ENCODE data around the gene TRPM6. TPM values are rescaled to one million over a fixed set of nuclear protein-coding genes. Genes with fewer than 3 reads are reported as not detected.
"Not testable (repeated sequence)": the region's sequence is repeated elsewhere in the genome, so short reads cannot be mapped to it uniquely, and the experiment has no call there.

Gene TRPM6
- total RNA-seq, 1 donor from 2014 or later: 0.21 TPM

- Histone ChIP-seq H3K4me3 (ENCODE audit: low read depth, low read length) (no peak overlapping the region), H3K36me3 (ENCODE audit: control insufficient read depth, insufficient read depth, low read length) (no peaks in the 10 kb centered on the region), H3K27me3 (ENCODE audit: control insufficient read depth, insufficient read depth, low read length) (no peaks in the 10 kb centered on the region)
- no peak for DNase-seq (ENCODE audit: low read depth)
- TF ChIP-seq, protein P1, sequence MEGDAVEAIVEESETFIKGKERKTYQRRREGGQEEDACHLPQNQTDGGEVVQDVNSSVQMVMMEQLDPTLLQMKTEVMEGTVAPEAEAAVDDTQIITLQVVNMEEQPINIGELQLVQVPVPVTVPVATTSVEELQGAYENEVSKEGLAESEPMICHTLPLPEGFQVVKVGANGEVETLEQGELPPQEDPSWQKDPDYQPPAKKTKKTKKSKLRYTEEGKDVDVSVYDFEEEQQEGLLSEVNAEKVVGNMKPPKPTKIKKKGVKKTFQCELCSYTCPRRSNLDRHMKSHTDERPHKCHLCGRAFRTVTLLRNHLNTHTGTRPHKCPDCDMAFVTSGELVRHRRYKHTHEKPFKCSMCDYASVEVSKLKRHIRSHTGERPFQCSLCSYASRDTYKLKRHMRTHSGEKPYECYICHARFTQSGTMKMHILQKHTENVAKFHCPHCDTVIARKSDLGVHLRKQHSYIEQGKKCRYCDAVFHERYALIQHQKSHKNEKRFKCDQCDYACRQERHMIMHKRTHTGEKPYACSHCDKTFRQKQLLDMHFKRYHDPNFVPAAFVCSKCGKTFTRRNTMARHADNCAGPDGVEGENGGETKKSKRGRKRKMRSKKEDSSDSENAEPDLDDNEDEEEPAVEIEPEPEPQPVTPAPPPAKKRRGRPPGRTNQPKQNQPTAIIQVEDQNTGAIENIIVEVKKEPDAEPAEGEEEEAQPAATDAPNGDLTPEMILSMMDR (IDR thresholded peaks at IDR 0.05; ENCODE audit: insufficient read depth, low read length, poor library complexity, severe bottlenecking): no peak
Measured at GRCh38 chr9:74861773-74862474, 25.8 kb downstream of the TRPM6 start.

DNA sequence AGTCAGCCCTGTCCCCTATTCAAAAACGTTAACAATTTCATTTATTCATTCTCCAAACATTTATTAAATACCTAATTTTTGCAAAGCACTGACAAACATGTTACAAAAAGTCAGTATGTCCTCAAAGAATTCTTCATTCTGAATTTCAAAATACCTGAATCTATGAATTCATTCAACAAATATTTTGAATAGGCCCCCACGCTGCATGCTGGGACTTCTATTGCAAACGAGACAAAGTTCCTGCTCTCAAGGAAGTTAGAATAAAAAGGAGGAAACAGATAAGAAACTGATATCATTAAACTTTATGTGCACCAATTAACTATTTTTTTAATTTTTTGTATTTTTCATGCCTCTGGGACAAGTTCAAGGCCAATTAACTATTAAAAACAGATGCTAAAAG is 26.6 kb downstream of the TRPM6 start:
- no peak overlapping the region for H3K4me3 ChIP-seq (ENCODE audit: low read depth, low read length)
- no peak for DNase-seq (ENCODE audit: low read depth)
- TF ChIP-seq, protein P1 (IDR thresholded peaks at IDR 0.05; ENCODE audit: insufficient read depth, low read length, poor library complexity, severe bottlenecking): no peak
- no peaks in the 10 kb centered on the region for H3K27me3 ChIP-seq (ENCODE audit: control insufficient read depth, insufficient read depth, low read length)
- H3K36me3 ChIP-seq (ENCODE audit: control insufficient read depth, insufficient read depth, low read length): no peaks in the 10 kb centered on the region

DNA sequence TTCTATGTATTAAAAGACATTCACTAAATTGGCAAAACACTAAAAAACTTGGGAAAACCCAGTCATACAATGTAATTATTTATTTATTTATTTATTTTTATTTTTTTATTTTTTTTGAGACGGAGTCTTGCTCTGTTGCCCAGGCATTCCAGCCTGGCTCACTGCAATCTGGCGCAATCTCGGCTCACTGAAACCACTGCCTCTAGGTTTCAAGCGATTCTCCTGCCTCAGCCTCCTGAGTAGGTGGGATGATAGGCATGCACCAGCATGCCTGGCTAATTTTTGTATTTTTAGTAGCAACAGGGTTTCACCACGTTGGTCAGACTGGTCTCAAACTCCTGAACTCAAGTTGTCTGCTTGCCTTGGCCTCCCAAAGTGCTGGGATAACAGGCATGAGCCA is 27.5 kb downstream of the TRPM6 start:
- not testable (repeated sequence) for DNase-seq (ENCODE audit: low read depth)

DNA sequence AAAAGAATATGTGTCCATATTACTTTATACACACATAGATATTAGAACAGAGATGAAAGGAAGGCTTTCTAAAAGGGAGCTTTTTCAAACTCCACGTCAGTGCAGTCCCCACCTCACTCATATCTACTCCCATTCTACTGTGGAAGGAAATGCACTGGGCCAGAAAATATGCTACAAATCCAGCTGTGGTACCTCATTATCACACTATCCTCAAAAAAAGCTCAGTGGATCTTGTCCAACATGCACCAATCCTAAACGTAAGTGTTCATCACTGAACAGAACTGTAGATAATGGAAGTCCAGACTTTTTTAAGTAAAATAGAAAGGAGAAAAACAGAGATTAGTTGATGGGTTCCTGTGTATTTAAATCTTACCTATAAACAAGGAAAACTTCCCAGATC is 27.9 kb downstream of the TRPM6 start:
- no peak overlapping the region for H3K4me3 ChIP-seq (ENCODE audit: low read depth, low read length)
- H3K27me3 ChIP-seq (ENCODE audit: control insufficient read depth, insufficient read depth, low read length): no peaks in the 10 kb centered on the region
- H3K36me3 ChIP-seq (ENCODE audit: control insufficient read depth, insufficient read depth, low read length): no peaks in the 10 kb centered on the region
- no peak for DNase-seq (ENCODE audit: low read depth)
- TF ChIP-seq, protein P1 (IDR thresholded peaks at IDR 0.05; ENCODE audit: insufficient read depth, low read length, poor library complexity, severe bottlenecking): no peak

More for the DNA sequence above, 27.5 kb downstream of the TRPM6 start:
- H3K4me3 ChIP-seq (ENCODE audit: low read depth, low read length); H3K27me3 ChIP-seq (ENCODE audit: control insufficient read depth, insufficient read depth, low read length); H3K36me3 ChIP-seq (ENCODE audit: control insufficient read depth, insufficient read depth, low read length): not testable (repeated sequence)

GRCh38 chr9:74858751-74859414 is 28.8 kb downstream of the TRPM6 start:
- Histone ChIP-seq H3K27me3 (ENCODE audit: control insufficient read depth, insufficient read depth, low read length) (no peaks in the 10 kb centered on the region), H3K36me3 (ENCODE audit: control insufficient read depth, insufficient read depth, low read length) (no peaks in the 10 kb centered on the region), H3K4me3 (ENCODE audit: low read depth, low read length) (no peak overlapping the region)
- DNase-seq (ENCODE audit: low read depth): no peak
- TF ChIP-seq, protein P1 (IDR thresholded peaks at IDR 0.05; ENCODE audit: insufficient read depth, low read length, poor library complexity, severe bottlenecking): no peak

- Histone ChIP-seq H3K36me3 (ENCODE audit: control insufficient read depth, insufficient read depth, low read length) (no peaks in the 10 kb centered on the region), H3K4me3 (ENCODE audit: low read depth, low read length) (no peak overlapping the region), H3K27me3 (ENCODE audit: control insufficient read depth, insufficient read depth, low read length) (no peaks in the 10 kb centered on the region)
- no peak for DNase-seq (ENCODE audit: low read depth)
- TF ChIP-seq, protein P1 (IDR thresholded peaks at IDR 0.05; ENCODE audit: insufficient read depth, low read length, poor library complexity, severe bottlenecking): no peak
Measured at GRCh38 chr9:74856989-74857388, 30.7 kb downstream of the TRPM6 start.
